GM10266 (cell line): ENCODE measurements around the gene FAM81A.

Experiments used
- DNase-seq: peaks from one replicate; pipeline ENCODE4 v3.0.0; 2012; ENCODE audit errors: extremely low spot score
- CTCF ChIP-seq: IDR thresholded peaks from 2 replicates; pipeline ENCODE4 v1.5.1; 2012; ENCODE audit warnings: mild to moderate bottlenecking, low read depth; ENCODE audit not compliant: control insufficient read depth, insufficient read depth; ENCODE audit errors: missing control alignments

The FAM81A gene

GRCh38 chr15:59553879-59554735 is 116.1 kb downstream of the FAM81A start:
- no peak for TF ChIP-seq CTCF
- no peak for DNase-seq

GRCh38 chr15:59555696-59556095 is 117.7 kb downstream of the FAM81A start:
- no peak for DNase-seq
- TF ChIP-seq CTCF: no peak

GRCh38 chr15:59556380-59556779 is 118.4 kb downstream of the FAM81A start:
- no peak for TF ChIP-seq CTCF
- no peak for DNase-seq

- DNase-seq: no peak
- no peak for TF ChIP-seq CTCF
These were observed 119.6 kb downstream of the FAM81A start for GRCh38 chr15:59557581-59557980.

- DNase-seq: no peak
- no peak for TF ChIP-seq CTCF
These were observed 120.9 kb downstream of the FAM81A start for GRCh38 chr15:59558851-59559250.

- no peak for DNase-seq
These were observed 123.6 kb downstream of the FAM81A start for GRCh38 chr15:59561547-59561946.

More at GRCh38 chr15:59561547-59561946, 123.6 kb downstream of the FAM81A start:
- TF ChIP-seq CTCF: no peak
